PC-3 (cell line): ENCODE measurements around the gene GDA.
"Not testable (repeated sequence)": the region's sequence is repeated elsewhere in the genome, so short reads cannot be mapped to it uniquely, and the experiment has no call there.

Experiments used
- CTCF ChIP-seq: fragments of 300-600 bp; sonication (generic); conservative IDR thresholded peaks from 2 replicates; pipeline ENCODE4 v1.5.1; 2017; ENCODE audit warnings: antibody characterized with exemption, low read depth, mild to moderate bottlenecking, low read length
- EZH2 ChIP-seq: fragments of 300-600 bp; sonication (generic); IDR thresholded peaks from one replicate; pipeline ENCODE4 v1.6.1; 2017; ENCODE audit warnings: antibody characterized with exemption, mild to moderate bottlenecking, low read length; ENCODE audit not compliant: unreplicated experiment

GRCh38 chr9:72291576-72291975 is 142.3 kb downstream of the GDA start:
- not testable (repeated sequence) for TF ChIP-seq CTCF, EZH2
